HG02884 (cell line): ENCODE results near the gene BCR.

Experiments
- ATAC-seq: cut with Tn5 transposase; IDR thresholded peaks from one replicate; pipeline ENCODE4 v1.9.1; 2021; ENCODE audit warnings: mild to moderate bottlenecking, moderate library complexity; ENCODE audit not compliant: unreplicated experiment

BCR gene

DNA sequence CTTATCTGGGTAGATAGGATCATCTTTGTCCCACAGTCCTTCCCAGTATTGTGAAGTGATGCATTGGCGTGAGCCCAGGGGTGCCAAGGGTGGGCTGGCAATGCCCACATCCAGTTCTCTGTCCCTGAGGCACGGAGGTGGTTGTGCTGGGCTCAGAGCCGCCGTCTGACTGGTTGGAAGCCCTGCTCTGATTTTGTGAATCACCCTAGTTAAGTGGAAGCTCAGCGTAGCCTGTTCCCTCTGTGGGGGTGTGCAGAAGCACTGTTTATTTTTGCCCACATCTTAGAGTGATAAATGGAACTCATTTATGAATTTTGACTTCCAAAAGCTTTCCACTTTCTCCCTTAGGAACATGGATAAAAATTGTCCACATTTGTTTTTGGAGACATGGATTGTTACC lies 13.6 kb downstream of the BCR start:
- no peak for ATAC-seq

DNA sequence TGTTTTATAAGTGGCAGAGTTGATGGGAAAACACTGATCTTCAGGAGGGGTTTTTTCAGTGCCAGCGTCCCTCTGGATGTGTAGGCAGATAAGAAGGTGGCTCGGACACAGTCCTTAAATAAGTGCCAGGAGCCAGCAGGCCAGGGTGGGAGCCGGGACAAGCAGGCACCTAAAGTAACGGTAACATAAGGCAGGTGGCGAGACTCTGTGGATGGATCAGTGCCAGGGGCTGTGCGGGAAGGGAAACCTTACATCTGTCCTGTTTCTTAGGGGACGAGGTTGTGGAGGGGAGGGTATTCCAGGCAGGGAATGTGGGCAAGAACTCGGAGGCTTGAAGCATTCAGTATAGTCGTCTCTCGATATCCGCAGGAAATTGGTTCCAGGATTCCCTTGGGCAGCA lies 15.9 kb downstream of the BCR start:
- ATAC-seq: no peak

DNA sequence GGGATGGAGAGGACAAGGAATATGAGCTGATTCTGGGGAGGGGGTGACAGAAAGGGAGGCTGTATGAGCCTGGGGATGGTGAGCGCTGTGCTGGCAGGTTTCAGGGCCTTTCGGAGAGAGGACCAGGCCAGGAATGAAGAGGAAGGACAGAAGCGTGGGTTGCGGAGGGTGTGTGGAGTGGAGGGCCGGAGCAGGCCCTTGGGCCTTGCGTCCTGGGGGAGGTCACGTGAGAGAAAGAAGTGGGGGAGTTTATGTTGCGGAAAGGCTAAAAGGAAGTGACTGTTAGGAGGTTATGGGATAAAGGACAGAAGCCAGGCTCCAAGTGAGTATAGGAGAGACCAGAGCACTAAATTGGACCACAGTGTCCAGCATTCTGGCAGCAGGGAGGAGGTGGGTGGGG lies 17.5 kb downstream of the BCR start:
- no peak for ATAC-seq

DNA sequence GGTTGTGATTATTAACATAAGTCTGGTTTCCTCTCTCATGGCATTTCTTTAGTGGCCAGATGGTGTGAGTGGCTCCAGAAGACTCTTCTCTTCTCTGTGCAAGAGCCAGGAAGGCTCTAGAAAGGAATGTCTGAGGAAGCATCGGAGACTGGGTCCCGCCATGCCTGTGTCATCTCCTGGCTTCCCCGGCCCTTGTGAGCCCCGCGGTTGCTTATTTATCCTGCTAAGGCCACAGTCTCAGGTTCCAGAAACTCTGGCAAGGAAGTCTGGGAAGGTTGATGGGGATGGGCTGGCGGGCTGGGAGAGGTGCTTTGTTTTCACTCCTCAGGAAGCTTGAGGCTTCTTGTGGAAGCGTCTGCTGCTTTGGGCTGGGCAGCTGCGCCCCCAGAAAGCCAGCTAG lies 18.9 kb downstream of the BCR start:
- no peak for ATAC-seq

DNA sequence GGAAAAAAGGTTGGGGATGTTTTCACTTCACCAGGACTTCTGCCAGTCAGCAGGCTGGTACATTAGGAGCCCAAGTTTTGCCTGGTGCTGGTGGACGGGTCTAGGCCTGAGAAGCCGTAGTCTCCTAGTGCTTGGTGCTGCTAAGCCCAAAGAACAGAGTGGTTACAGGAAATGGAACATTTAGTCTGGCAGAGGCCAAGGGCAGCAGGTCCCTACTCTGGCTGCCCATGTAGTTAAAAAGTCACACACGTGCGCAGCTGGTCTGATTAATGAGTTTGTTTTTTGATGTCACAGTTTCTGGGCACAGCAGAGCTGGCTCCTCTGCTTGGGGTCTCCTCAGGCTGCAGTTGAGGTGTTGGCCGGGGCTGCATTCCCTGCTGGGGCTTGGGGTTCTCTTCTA lies 20.6 kb downstream of the BCR start:
- no peak for ATAC-seq

DNA sequence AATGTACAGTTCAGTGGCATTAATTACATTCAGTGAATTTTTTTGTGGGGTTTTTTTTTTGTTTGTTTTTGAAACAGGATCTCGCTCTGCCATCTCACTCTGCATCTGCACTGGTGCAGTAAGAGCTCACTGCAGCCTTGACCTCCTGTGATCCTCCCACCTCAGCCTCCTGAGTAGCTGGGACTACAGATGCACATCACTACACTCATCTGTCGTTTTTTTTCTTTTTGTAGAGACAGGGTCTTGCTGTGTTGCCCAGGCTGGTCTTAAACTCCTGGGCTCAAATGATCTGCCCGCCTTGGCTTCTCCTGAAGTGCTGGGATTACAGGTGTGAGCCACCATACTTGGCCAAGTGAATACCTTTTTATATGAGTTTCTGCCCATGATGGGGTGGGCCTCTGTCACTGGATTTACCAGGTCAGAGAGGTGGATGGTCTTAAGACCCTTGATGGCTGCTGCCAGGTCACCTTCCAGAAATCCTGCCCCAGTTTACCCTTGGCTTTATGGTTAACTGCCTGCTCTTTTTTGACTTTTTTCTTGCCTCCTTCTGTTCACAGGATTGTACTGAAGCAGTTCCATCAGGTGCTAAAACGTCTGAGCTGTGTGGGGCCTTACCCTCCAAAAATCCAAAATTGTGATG lies 22.6 kb downstream of the BCR start:
- ATAC-seq: no peak

DNA sequence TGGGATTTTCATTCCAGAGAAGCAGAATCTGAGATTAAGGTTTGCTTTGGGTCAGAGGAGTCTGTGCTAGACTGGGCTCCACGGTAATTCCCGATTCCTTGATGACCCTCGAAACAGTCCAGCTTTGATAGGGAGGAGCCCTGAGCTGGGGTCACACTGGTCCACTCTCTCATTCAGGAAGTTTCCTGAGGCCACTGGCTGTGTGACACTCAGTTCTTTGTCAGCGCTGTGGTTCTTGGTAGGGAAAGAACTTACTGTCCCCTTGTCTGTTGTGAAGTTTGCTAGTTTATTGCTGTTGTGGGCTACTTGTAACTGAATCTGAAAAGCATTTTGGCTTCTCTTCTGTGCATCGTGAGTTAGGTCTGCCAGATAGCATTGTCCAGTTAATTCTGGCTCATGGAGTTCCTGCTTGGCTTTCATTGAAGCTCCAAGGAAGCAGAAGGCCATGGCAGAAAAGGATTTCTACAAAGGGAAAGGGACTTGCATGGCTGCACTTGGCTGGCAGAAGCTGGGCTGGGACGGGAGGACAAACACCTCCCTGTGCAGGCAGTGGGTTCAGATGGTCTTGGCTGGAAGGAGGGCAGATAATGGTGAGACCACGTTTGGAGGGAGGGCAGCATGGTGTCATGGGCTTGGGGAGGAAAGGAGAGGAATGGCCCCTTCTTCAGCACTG lies 23.3 kb downstream of the BCR start:
- no peak for ATAC-seq

DNA sequence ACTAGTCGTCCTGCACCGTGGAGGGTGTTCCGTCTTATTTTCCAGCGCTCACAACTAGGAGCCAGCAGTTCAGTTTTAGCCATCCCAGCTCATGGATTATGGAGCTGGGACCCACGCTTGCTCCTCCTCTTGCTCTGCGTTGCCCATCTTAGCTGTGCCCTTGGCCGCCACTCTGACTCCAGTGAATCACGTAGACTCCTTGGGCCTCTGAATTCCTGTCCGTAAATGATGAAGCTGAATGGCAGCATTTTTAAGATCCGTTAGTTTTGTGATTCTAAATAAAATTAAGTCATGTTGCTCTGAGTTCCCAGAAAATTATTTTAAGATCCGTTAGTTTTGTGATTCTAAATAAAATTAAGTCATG lies 23.8 kb downstream of the BCR start:
- no peak for ATAC-seq

DNA sequence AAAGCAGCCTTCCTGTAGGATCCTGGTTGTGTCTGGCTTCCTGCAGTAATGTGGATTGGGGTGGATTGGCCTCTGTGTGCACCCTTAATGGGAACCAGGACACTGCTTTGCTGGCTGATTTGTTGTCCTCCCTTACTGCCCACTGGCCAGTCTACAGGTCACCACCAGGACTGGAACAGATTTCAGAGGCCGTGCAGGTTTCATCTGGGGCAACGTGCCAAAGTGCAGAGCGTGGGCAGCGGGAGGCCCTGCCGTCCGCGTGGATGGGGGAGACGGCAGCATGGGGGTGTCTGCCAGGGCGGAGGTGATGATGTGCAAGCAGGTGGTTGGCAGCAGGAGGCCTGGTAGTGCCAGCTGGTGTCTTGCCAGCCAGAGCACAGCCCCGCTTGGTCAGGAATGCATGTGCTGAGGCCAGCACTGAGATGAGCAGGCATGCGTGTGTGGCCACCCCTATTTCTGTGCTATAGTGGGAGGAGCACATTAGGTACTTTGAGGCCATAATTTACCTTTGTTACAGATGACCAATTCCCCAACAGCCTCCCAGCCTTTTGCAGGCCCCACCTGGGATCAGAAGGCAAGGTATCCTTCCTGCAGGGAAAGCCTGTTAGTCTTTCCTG lies 24.3 kb downstream of the BCR start:
- no peak for ATAC-seq

DNA sequence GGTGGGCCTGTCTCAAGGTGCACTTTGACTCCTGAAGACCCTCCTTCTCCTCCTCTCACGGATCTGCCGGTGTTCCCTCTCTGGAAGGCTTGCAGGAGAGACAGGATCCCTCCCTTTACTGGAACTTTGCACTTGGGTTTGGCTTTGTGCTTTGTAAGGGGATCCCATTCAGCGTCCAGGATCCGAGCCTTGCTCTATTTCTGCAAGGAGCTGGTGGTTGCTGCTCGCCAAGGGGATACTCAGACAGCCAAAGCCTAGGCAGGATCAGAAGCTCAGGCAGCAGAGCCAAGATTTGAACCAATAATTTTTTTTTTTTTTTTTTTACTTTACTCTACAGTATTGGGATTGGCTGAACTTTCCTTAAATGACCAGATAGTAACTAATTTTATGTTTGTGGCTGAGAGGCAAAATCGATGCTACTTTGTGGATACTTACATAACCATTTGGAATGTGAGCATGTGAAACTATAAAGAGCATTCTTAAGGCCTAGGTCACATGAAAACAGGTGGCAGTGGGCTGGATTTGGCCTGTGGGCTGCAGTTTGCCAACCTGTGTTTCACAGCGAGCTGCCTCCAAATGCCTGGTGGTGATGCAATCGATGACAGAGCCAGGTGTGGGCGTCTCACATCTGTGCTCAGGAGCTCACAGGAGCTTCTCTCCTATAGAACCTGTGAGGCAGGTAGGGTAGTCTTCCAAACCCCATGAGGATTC lies 25.2 kb downstream of the BCR start:
- ATAC-seq: no peak

DNA sequence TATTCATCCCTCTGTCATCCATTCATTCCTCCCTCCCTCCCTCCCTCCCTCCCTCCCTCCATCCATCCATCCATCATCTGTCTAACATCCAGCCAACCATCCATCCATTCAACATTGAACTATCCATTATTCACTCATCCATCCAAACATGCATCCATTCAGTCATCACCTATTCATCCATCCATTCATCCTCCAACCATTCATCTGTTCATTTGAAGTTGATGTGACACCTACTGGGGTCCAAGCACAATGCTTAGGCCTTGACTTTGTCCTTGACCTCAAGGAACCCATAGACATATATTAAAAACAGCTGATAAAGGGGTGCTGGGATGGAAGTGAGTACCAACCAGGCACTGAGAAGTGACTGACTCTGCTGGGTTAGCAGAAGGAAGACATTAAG lies 26.6 kb downstream of the BCR start:
- no peak for ATAC-seq

DNA sequence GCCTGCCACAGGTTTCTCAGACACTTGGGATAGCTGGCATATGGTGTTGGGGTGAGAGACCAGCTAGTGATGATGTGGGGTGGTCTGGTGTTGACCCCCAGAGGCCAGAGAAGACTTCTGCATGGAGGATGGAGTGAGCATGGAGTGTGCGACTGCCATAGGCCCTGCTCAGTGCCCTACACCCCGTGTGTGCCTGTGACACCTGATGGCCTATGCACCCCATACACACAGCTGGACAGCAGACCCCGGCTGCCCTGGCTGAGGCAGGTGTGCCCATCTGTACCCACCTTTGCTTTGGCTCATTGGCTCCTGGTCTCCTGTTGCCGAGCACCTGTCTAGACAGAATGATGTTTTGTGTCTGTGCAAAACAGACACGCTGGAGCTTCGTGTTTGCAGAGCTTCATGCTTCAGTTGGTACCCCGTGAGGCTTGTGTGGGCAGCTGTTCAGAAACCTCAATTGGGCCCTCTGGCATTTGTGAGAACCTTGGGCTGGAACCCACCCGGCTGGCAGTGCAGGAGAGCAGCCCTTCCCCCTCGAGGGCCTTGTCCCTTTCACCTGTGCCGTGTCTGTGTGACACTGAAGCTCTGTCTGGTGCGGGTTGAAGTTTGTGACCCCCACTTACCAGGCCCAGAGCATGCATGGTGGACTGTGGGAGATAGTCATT lies 27.6 kb downstream of the BCR start:
- no peak for ATAC-seq

DNA sequence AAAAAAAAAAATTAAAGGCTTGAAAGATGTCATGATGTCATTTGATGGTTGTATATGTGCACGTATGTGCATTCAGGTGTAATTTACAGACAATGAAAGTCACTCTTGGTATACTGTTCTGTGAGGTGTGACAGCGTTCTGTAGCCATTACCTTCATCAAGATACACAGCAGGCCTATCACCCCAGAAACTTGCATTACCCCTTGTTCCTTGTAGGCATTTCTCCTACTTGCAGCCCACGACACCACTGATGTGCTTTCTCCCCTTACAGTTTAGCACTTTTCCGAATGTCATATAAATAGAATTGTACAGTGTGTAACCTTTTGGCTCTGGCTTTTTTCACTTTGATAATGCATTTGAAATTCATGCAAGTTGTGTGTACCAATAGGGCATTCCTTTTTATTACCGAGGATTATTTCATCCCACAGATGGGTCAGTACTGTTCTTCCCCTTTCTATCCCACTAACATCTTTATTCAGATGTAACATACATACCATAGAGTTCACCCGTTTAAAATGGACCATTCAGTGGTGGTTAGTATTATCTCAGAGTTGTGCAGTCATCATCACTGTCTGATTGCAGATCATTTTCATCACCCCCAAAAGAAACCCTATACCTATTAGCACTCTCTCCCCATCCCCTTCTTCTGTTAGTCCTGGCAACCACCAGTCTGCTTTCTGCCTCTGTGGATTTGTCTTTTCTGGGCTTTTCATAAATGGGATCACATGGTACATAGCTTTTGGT lies 30.3 kb downstream of the BCR start:
- ATAC-seq: no peak

DNA sequence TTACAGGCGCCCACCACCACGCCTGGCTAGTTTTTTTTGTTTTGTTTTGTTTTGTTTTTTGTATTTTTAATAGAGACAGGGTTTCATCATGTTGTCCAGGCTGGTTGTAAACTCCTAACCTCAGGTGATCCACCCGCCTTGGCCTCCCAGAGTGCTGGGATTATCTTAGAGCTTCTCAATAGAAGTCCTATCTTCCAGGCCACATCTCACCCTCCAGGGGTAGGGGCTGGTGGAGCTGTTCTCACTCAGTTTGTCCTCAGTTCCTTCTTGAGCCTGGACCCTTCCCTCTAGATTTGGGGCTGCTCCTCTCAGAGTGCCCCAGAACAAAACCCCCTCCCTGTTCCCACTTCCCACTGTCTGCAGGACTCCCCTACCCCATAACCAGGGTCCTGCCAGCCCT lies 31.3 kb downstream of the BCR start:
- no peak for ATAC-seq

DNA sequence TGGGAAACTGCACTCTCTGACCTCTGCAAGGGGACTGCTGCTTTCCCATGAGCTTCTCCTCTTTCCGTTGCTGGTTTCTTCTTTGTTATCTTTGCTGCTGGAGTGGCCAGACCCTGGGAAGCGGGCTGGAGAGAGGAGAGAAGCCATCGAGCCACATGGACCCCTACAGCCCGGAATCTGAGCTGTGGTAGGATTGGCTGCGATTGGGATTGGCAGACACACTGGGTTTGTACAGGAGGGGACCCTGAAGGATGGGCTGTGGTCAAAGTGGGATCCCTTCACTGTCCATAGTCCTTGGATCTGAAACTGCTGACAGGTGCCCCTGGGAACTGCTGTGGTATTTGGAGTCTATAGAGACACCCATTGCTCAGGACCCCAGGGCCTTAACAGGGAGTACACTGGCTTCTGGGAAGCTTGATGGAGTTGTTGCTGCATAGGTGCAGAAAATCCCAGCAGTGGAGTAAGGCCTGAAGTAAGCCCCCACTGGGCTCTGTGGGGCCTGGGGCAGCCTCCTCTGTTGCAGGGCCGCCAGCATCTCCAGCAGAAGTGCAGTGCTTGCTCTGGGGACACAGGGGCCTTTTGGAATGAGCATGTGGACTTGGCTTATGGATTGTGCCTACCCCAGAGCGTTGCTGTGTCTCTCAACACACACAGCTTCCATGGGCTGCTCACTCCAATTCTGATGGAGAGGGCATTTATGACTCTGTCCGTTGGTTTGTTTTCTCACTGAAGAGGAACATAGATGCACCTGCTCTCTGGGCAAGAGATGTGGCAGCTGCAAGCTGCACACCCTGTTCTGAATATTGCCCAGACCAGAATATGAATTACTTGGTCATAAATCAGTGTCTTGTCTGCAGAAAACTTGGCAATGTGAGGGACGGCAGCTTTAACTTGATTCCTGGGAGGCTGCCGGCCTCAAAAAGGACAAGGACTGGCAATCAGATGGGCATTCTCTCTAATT lies 32.0 kb downstream of the BCR start:
- ATAC-seq: no peak

DNA sequence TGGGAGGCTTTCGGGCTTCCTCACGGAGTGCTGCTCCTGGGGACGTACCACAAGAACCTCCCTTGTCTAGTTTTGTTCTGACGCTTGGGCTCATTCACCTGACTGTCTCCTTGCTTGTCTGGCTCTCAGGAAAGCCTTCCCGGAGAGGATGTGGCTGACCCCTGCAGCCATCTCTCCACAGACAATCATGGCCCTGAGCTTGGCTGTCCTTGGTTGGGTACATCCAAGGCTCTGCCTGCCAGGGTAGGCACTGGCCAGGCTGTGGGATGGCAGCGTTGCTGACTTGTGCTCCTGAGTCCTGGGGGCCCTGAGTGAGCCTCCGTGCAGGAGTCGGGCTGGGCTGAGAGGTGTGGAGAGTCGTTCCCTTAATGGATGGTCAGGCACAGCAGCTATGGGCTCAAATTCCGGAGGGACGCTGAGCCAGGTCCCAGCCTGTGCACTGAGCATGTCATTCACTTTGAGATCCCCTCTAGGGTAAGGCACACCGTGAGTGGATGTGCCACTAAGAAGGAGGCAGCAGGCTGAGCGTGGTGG lies 32.8 kb downstream of the BCR start:
- no peak for ATAC-seq

DNA sequence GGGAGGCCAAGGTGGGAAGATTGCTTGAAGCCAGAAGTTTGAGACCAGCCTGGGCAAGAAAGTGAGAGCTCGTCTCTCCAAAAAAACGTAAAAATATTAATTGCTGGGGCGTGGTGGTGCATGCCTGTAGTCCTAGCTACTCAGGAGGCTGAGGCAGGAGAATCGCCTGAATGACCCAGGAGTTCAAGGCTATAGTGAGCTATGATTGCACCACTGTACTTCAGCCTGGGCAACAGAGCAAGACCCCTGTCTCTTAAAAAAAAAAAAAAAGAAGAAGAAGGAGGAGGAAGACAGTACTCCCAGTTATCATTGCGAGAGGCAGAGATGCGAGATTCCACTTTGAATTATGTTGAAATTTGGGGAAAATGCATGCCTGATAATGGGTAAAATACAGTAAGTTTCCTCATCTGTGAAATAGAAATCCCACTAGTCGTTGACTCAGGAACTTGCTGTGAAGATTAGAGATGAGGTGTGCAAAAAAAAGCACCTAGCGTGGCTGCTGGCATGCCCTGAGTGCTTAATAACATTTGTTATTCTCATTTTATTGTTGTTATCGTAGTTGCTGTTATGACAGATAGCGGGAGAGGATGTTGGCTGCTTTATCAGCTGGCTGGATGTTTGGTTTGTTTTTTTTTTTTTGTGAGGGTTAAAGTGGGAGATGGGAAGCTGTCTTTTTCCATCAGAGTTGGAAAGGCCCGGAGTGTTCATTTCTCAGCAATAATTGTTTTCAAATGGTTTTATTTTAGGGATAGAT lies 33.4 kb downstream of the BCR start:
- no peak for ATAC-seq

DNA sequence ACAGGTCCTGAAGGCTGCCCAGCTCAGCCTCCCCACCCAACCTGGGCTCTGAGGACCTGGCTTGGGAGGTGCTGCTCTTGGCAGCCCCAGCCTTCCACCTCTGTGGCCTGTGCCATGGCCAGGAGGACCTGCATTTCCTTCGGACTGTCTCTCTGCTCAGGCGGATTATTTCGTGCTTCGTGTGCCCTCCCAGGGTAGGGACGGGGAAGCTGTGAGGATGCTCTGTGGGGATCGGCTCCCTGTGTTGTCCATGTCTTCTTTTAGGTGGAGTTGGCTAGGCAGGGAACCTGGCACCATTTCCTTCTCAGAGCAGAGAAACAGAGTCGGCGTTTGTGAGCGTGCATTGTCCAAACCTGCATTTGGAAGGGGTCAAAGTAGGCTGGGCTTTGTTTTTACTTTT lies 34.1 kb downstream of the BCR start:
- no peak for ATAC-seq
